ENCODE data around the gene PLCL2. TPM values are rescaled to one million over a fixed set of nuclear protein-coding genes. Genes with fewer than 3 reads are reported as not detected.

The PLCL2 gene
- total and polyA plus RNA-seq, 4 donors, result 1.5 to 16.5 (median 9.4) TPM

GRCh38 chr3:17011728-17012338, 127.1 kb downstream of the PLCL2 start:
- no peak overlapping the region for H3K27ac ChIP-seq (ENCODE audit: low read depth in 1 of 2, low read length in 2 of 2)
- H3K27me3 ChIP-seq (ENCODE audit: control insufficient read depth in 4 of 4, insufficient read depth in 4 of 4, low read length in 3 of 4), result no peaks in the 10 kb centered on the region
- peaks cover 4 to 34% (median 17%) of the 10 kb centered on the region in 4 donors for H3K4me1 ChIP-seq (ENCODE audit: control insufficient read depth in 4 of 4, insufficient read depth in 4 of 4, low read length in 3 of 4)
- H3K36me3 ChIP-seq (ENCODE audit: control insufficient read depth in 4 of 4, insufficient read depth in 3 of 4, low read depth in 1 of 4, low read length in 3 of 4), result peaks cover 0 to 4% (median 3%) of the 10 kb centered on the region in 4 donors
- no peak for DNase-seq (ENCODE audit: low spot score)
- no peaks in the 10 kb centered on the region for H3K9me3 ChIP-seq (ENCODE audit: control insufficient read depth in 4 of 4, low read length in 3 of 4)
- TF ChIP-seq, protein P1, sequence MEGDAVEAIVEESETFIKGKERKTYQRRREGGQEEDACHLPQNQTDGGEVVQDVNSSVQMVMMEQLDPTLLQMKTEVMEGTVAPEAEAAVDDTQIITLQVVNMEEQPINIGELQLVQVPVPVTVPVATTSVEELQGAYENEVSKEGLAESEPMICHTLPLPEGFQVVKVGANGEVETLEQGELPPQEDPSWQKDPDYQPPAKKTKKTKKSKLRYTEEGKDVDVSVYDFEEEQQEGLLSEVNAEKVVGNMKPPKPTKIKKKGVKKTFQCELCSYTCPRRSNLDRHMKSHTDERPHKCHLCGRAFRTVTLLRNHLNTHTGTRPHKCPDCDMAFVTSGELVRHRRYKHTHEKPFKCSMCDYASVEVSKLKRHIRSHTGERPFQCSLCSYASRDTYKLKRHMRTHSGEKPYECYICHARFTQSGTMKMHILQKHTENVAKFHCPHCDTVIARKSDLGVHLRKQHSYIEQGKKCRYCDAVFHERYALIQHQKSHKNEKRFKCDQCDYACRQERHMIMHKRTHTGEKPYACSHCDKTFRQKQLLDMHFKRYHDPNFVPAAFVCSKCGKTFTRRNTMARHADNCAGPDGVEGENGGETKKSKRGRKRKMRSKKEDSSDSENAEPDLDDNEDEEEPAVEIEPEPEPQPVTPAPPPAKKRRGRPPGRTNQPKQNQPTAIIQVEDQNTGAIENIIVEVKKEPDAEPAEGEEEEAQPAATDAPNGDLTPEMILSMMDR (IDR thresholded peaks at IDR 0.05; ENCODE audit: low read depth, low read length, missing input control), result no peak
- no peak for TF ChIP-seq JUND (IDR thresholded peaks at IDR 0.05)
- TF ChIP-seq FOXA1 (IDR thresholded peaks at IDR 0.05), result no peak
- TF ChIP-seq ZBTB33 (IDR thresholded peaks at IDR 0.05), result no peak
- TF ChIP-seq EGR1 (IDR thresholded peaks at IDR 0.05; ENCODE audit: low read depth in 2 of 2), result no peak
- no peak for TF ChIP-seq SP1 (IDR thresholded peaks at IDR 0.05)
- WGBS, result 88% methylated on average over 10 of the region's 10 CpGs
- no peak overlapping the region for H3K9ac ChIP-seq (ENCODE audit: low read depth in 1 of 2, low read length in 2 of 2)
- H3K4me3 ChIP-seq (ENCODE audit: low read depth in 1 of 3, low read length in 3 of 3), result no peak overlapping the region

GRCh38 chr3:17013050-17013449, 128.3 kb downstream of the PLCL2 start:
- DNase-seq (ENCODE audit: low spot score), result no peak
- Histone ChIP-seq H3K36me3 (ENCODE audit: control insufficient read depth in 4 of 4, insufficient read depth in 3 of 4, low read depth in 1 of 4, low read length in 3 of 4) (peaks cover 0 to 4% (median 3%) of the 10 kb centered on the region in 4 donors), H3K9me3 (ENCODE audit: control insufficient read depth in 4 of 4, low read length in 3 of 4) (no peaks in the 10 kb centered on the region), H3K4me1 (ENCODE audit: control insufficient read depth in 4 of 4, insufficient read depth in 4 of 4, low read length in 3 of 4) (peaks cover 4 to 34% (median 17%) of the 10 kb centered on the region in 4 donors), H3K9ac (ENCODE audit: low read depth in 1 of 2, low read length in 2 of 2) (no peak overlapping the region), H3K27me3 (ENCODE audit: control insufficient read depth in 4 of 4, insufficient read depth in 4 of 4, low read length in 3 of 4) (no peaks in the 10 kb centered on the region), H3K27ac (ENCODE audit: low read depth in 1 of 2, low read length in 2 of 2) (no peak overlapping the region), H3K4me3 (ENCODE audit: low read depth in 1 of 3, low read length in 3 of 3) (no peak overlapping the region)
- no peak for TF ChIP-seq SP1 (IDR thresholded peaks at IDR 0.05)
- TF ChIP-seq, protein P1 (IDR thresholded peaks at IDR 0.05; ENCODE audit: low read depth, low read length, missing input control), result no peak
- WGBS, result 92% methylated on average over 2 of the region's 2 CpGs

DNA sequence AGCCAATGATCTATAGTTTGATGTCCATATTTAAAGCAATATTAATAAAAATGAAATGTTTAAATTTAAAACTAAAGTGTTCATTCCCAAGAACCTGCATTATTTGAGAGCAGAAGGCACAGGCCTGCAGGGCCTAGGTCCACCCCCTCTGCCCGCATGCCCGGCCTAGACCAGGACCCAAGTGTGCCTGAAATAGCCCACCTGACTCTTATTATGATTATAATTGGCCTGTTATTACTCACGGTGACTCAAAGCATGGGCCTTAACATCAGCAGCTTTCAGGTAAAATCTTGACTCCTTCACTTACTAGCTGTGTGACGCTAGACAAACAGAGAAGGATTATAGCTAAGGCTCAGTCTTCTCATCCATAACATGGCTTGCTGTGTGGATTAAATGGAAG, 128.8 kb downstream of the PLCL2 start:
- Histone ChIP-seq H3K4me1 (ENCODE audit: control insufficient read depth in 4 of 4, insufficient read depth in 4 of 4, low read length in 3 of 4) (peaks cover 4 to 34% (median 17%) of the 10 kb centered on the region in 4 donors), H3K36me3 (ENCODE audit: control insufficient read depth in 4 of 4, insufficient read depth in 3 of 4, low read depth in 1 of 4, low read length in 3 of 4) (peaks cover 0 to 4% (median 3%) of the 10 kb centered on the region in 4 donors), H3K9me3 (ENCODE audit: control insufficient read depth in 4 of 4, low read length in 3 of 4) (no peaks in the 10 kb centered on the region), H3K4me3 (ENCODE audit: low read depth in 1 of 3, low read length in 3 of 3) (no peak overlapping the region), H3K27ac (ENCODE audit: low read depth in 1 of 2, low read length in 2 of 2) (peak overlapping the region in 1 of 2 donors; percentile 5), H3K9ac (ENCODE audit: low read depth in 1 of 2, low read length in 2 of 2) (no peak overlapping the region), H3K27me3 (ENCODE audit: control insufficient read depth in 4 of 4, insufficient read depth in 4 of 4, low read length in 3 of 4) (no peaks in the 10 kb centered on the region)
- WGBS, result 95% methylated on average over 4 of the region's 4 CpGs
- no peak for DNase-seq (ENCODE audit: low spot score)
- TF ChIP-seq YY1 (IDR thresholded peaks at IDR 0.05) (no peak), TAF1 (conservative IDR thresholded peaks at IDR 0.05) (no peak), REST (IDR thresholded peaks at IDR 0.05) (no peak), EGR1 (IDR thresholded peaks at IDR 0.05; ENCODE audit: low read depth in 2 of 2) (no peak), SP1 (IDR thresholded peaks at IDR 0.05) (no peak), FOXA2 (IDR thresholded peaks at IDR 0.05) (no peak)
- TF ChIP-seq, protein P1 (IDR thresholded peaks at IDR 0.05; ENCODE audit: low read depth, low read length, missing input control), result no peak
